Measurements from ENCODE around the gene RAPGEF4. TPM values are rescaled to one million over a fixed set of nuclear protein-coding genes. Genes with fewer than 3 reads are reported as not detected.
A peak's percentile ranks its signal among the peaks of the same experiment; 100 is the strongest.

RAPGEF4 gene
- total and polyA plus RNA-seq, 2 of the 4 experiments (the other 2 are of a cell fraction), result 1.7 to 3.2 TPM

DNA sequence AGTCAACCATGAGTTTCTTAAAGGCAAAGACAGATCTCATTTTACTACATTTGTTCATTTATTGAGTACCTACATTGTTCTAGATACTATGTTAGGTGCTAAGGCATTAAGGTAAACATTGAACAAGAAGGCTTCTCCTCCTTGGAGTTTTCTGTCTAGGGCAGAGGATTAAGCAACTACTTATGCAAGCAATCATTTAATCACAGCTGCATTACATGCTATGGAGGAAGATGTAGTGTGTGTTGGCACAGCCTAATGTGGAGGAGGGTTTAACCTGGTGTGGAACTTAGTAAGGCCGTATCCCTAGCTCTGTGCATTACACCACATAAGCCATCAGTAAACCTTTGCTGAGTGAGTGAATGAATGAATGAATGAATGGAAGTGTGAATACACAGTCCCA is 233.5 kb downstream of the RAPGEF4 start:
- dilution Hi-C loops (cut with HindIII; ENCODE audit: low sequenced_read_pairs, unreplicated experiment) (no loop called here), intact Hi-C loops (cut with micrococcal nuclease) (no loop called here), in situ Hi-C loops (cut with MboI; ENCODE audit: low sequenced_read_pairs) (no loop called here)
- H3K4me3 ChIP-seq (ENCODE audit: insufficient read depth, low read depth, low read length), result no peak overlapping the region
- no peak overlapping the region for H4K8ac ChIP-seq (ENCODE audit: low read depth in 2 of 2, low read length in 2 of 2)
- no peaks in the 10 kb centered on the region for H3K36me3 ChIP-seq (ENCODE audit: control insufficient read depth, insufficient read depth, low read length)
- H3K4me2 ChIP-seq (ENCODE audit: low read depth, low read length), result no peak overlapping the region
- peak; percentile 6 for DNase-seq
- H3K9ac ChIP-seq (ENCODE audit: low read depth, low read length), result no peak overlapping the region
- H3K56ac ChIP-seq (ENCODE audit: extremely low read depth, insufficient read depth, low read length), result no peak overlapping the region
- TF ChIP-seq POLR2A (IDR thresholded peaks at IDR 0.05; ENCODE audit: low read depth, low read length) (no peak), CEBPB (IDR thresholded peaks at IDR 0.05; ENCODE audit: low read depth, low read length) (0 out of 2 replicates have a peak, but pooled peaks have one; percentile 20)
- H3K79me1 ChIP-seq (ENCODE audit: low read depth in 1 of 2, low read length in 2 of 2), result no peaks in the 10 kb centered on the region
- H3K4me1 ChIP-seq (ENCODE audit: control insufficient read depth, insufficient read depth, low read length), result peaks cover 14% of the 10 kb centered on the region
- H3K4ac ChIP-seq (ENCODE audit: low read depth, low read length), result no peak overlapping the region
- no TSS peak for BruUV-seq (replicated peaks)
- H3K18ac ChIP-seq (ENCODE audit: low read depth, low read length), result no peak overlapping the region; the same call in 1 of the 2 replicates
- H2BK120ac ChIP-seq (ENCODE audit: low read depth, low read length), result no peak overlapping the region
- peak overlapping the region; percentile 8; the same call in 1 of the 2 replicates for H2AK5ac ChIP-seq (ENCODE audit: low read depth, low read length)
- H3K27me3 ChIP-seq (ENCODE audit: control insufficient read depth, insufficient read depth, low read length), result no peaks in the 10 kb centered on the region
- no peak overlapping the region for H2AFZ ChIP-seq (replicated peaks; ENCODE audit: low read length, poor library complexity)
- CTCF ChIA-PET, result interaction anchor here (1.3 kb wide), 1 partner anchor 16 kb away, joined by 3 read pairs; no protein-coding TSS in a partner anchor
- WGBS, 2 experiments (ENCODE audit: extremely low coverage in 2 of 2, insufficient read length in 1 of 2), result no CpG with 5 or more reads among the region's 1 CpG
- H4K91ac ChIP-seq (ENCODE audit: insufficient read depth, low read depth, low read length), result no peak overlapping the region
- no peak overlapping the region for H2AK9ac ChIP-seq (replicated peaks; ENCODE audit: low read depth, low read length, poor library complexity)
- no peak overlapping the region for H2BK5ac ChIP-seq (ENCODE audit: low read depth, low read length, poor library complexity, severe bottlenecking)
- H3K9me3 ChIP-seq (ENCODE audit: control insufficient read depth, insufficient read depth, low read length), result no peaks in the 10 kb centered on the region
- peaks cover 14% of the 10 kb centered on the region; the same call in 1 of the 2 replicates for H3K9me1 ChIP-seq (ENCODE audit: insufficient read depth, low read length)
- H2BK20ac ChIP-seq (ENCODE audit: low read depth, low read length), result no peak overlapping the region
- no peak overlapping the region for H3K27ac ChIP-seq (ENCODE audit: insufficient read depth, low read length)
- H4K5ac ChIP-seq (ENCODE audit: low read depth, low read length), result no peak overlapping the region
- no peak for ATAC-seq (ENCODE audit: low read depth)
- no peaks in the 10 kb centered on the region for H4K20me1 ChIP-seq (ENCODE audit: insufficient read depth, low read length)
- peak overlapping the region; percentile 38; the same call in 2 of the 3 replicates for H2BK15ac ChIP-seq (ENCODE audit: low read depth, low read length)
- POLR2A ChIA-PET (ENCODE audit: unreplicated experiment), result no interaction called here
- no peak overlapping the region; the same call in 1 of the 2 replicates for H3K14ac ChIP-seq (replicated peaks; ENCODE audit: low read depth, low read length)
- no peak overlapping the region for H3K23ac ChIP-seq (ENCODE audit: low read depth, low read length)

Data from IMR-90 (cell line).